ENCODE results near the gene IQGAP2.

IQGAP2 gene

GRCh38 chr5:76371960-76372322 is 31.1 kb upstream of the IQGAP2 start:
- Histone ChIP-seq H3K27me3 (replicated peaks; ENCODE audit: control insufficient read depth, insufficient read depth, low read length, poor library complexity, severe bottlenecking) (no peaks in the 10 kb centered on the region), H3K4me3 (ENCODE audit: insufficient read depth, low read depth, low read length, poor library complexity, severe bottlenecking) (no peak overlapping the region), H3K9me3 (ENCODE audit: control insufficient read depth, low read length) (no peaks in the 10 kb centered on the region), H3K27ac (ENCODE audit: insufficient read depth, low read length, poor library complexity, severe bottlenecking) (no peak overlapping the region), H3K4me1 (ENCODE audit: control insufficient read depth, insufficient read depth, low read length, poor library complexity, severe bottlenecking) (no peaks in the 10 kb centered on the region), H3K36me3 (ENCODE audit: control insufficient read depth, insufficient read depth, low read length) (no peaks in the 10 kb centered on the region)
- no peak for DNase-seq

GRCh38 chr5:76372323-76373054 is 30.6 kb upstream of the IQGAP2 start:
- no peak for DNase-seq

GRCh38 chr5:76376148-76376865 is 26.8 kb upstream of the IQGAP2 start:
- DNase-seq: no peak
- Histone ChIP-seq H3K4me3 (ENCODE audit: insufficient read depth, low read depth, low read length, poor library complexity, severe bottlenecking) (no peak overlapping the region), H3K36me3 (ENCODE audit: control insufficient read depth, insufficient read depth, low read length) (no peaks in the 10 kb centered on the region), H3K9me3 (ENCODE audit: control insufficient read depth, low read length) (no peaks in the 10 kb centered on the region), H3K4me1 (ENCODE audit: control insufficient read depth, insufficient read depth, low read length, poor library complexity, severe bottlenecking) (peaks cover 6% of the 10 kb centered on the region), H3K27me3 (replicated peaks; ENCODE audit: control insufficient read depth, insufficient read depth, low read length, poor library complexity, severe bottlenecking) (no peaks in the 10 kb centered on the region), H3K27ac (ENCODE audit: insufficient read depth, low read length, poor library complexity, severe bottlenecking) (no peak overlapping the region)

More at GRCh38 chr5:76372323-76373054, 30.6 kb upstream of the IQGAP2 start:
- Histone ChIP-seq H3K27ac (ENCODE audit: insufficient read depth, low read length, poor library complexity, severe bottlenecking) (no peak overlapping the region), H3K4me3 (ENCODE audit: insufficient read depth, low read depth, low read length, poor library complexity, severe bottlenecking) (no peak overlapping the region), H3K9me3 (ENCODE audit: control insufficient read depth, low read length) (no peaks in the 10 kb centered on the region), H3K27me3 (replicated peaks; ENCODE audit: control insufficient read depth, insufficient read depth, low read length, poor library complexity, severe bottlenecking) (no peaks in the 10 kb centered on the region), H3K36me3 (ENCODE audit: control insufficient read depth, insufficient read depth, low read length) (no peaks in the 10 kb centered on the region), H3K4me1 (ENCODE audit: control insufficient read depth, insufficient read depth, low read length, poor library complexity, severe bottlenecking) (no peaks in the 10 kb centered on the region)

- Histone ChIP-seq H3K4me1 (ENCODE audit: control insufficient read depth, insufficient read depth, low read length, poor library complexity, severe bottlenecking) (peaks cover 6% of the 10 kb centered on the region), H3K36me3 (ENCODE audit: control insufficient read depth, insufficient read depth, low read length) (no peaks in the 10 kb centered on the region), H3K4me3 (ENCODE audit: insufficient read depth, low read depth, low read length, poor library complexity, severe bottlenecking) (no peak overlapping the region), H3K9me3 (ENCODE audit: control insufficient read depth, low read length) (no peaks in the 10 kb centered on the region), H3K27ac (ENCODE audit: insufficient read depth, low read length, poor library complexity, severe bottlenecking) (no peak overlapping the region), H3K27me3 (replicated peaks; ENCODE audit: control insufficient read depth, insufficient read depth, low read length, poor library complexity, severe bottlenecking) (no peaks in the 10 kb centered on the region)
- no peak for DNase-seq
Observed at GRCh38 chr5:76376866-76377230, 26.2 kb upstream of the IQGAP2 start.

- DNase-seq: no peak
- H3K9me3 ChIP-seq (ENCODE audit: control insufficient read depth, low read length): no peaks in the 10 kb centered on the region
- H3K27me3 ChIP-seq (replicated peaks; ENCODE audit: control insufficient read depth, insufficient read depth, low read length, poor library complexity, severe bottlenecking): no peaks in the 10 kb centered on the region
- H3K4me1 ChIP-seq (ENCODE audit: control insufficient read depth, insufficient read depth, low read length, poor library complexity, severe bottlenecking): peaks cover 9% of the 10 kb centered on the region
- no peaks in the 10 kb centered on the region for H3K36me3 ChIP-seq (ENCODE audit: control insufficient read depth, insufficient read depth, low read length)
- no peak overlapping the region for H3K27ac ChIP-seq (ENCODE audit: insufficient read depth, low read length, poor library complexity, severe bottlenecking)
- no peak overlapping the region for H3K4me3 ChIP-seq (ENCODE audit: insufficient read depth, low read depth, low read length, poor library complexity, severe bottlenecking)
Observed at GRCh38 chr5:76378355-76378754, 24.7 kb upstream of the IQGAP2 start.

GRCh38 chr5:76379316-76379715 is 23.8 kb upstream of the IQGAP2 start:
- no peaks in the 10 kb centered on the region for H3K9me3 ChIP-seq (ENCODE audit: control insufficient read depth, low read length)
- no peaks in the 10 kb centered on the region for H3K36me3 ChIP-seq (ENCODE audit: control insufficient read depth, insufficient read depth, low read length)
- DNase-seq: no peak
- no peak overlapping the region for H3K27ac ChIP-seq (ENCODE audit: insufficient read depth, low read length, poor library complexity, severe bottlenecking)
- H3K4me3 ChIP-seq (ENCODE audit: insufficient read depth, low read depth, low read length, poor library complexity, severe bottlenecking): no peak overlapping the region
- H3K27me3 ChIP-seq (replicated peaks; ENCODE audit: control insufficient read depth, insufficient read depth, low read length, poor library complexity, severe bottlenecking): no peaks in the 10 kb centered on the region
- peaks cover 19% of the 10 kb centered on the region for H3K4me1 ChIP-seq (ENCODE audit: control insufficient read depth, insufficient read depth, low read length, poor library complexity, severe bottlenecking)

- Histone ChIP-seq H3K4me1 (ENCODE audit: control insufficient read depth, insufficient read depth, low read length, poor library complexity, severe bottlenecking) (peaks cover 24% of the 10 kb centered on the region), H3K27me3 (replicated peaks; ENCODE audit: control insufficient read depth, insufficient read depth, low read length, poor library complexity, severe bottlenecking) (no peaks in the 10 kb centered on the region), H3K36me3 (ENCODE audit: control insufficient read depth, insufficient read depth, low read length) (no peaks in the 10 kb centered on the region), H3K9me3 (ENCODE audit: control insufficient read depth, low read length) (no peaks in the 10 kb centered on the region), H3K4me3 (ENCODE audit: insufficient read depth, low read depth, low read length, poor library complexity, severe bottlenecking) (no peak overlapping the region), H3K27ac (ENCODE audit: insufficient read depth, low read length, poor library complexity, severe bottlenecking) (no peak overlapping the region)
- no peak for DNase-seq
Observed at GRCh38 chr5:76379855-76380254, 23.2 kb upstream of the IQGAP2 start.

- H3K4me3 ChIP-seq (ENCODE audit: insufficient read depth, low read depth, low read length, poor library complexity, severe bottlenecking): no peak overlapping the region
- H3K27ac ChIP-seq (ENCODE audit: insufficient read depth, low read length, poor library complexity, severe bottlenecking): no peak overlapping the region
- no peaks in the 10 kb centered on the region for H3K36me3 ChIP-seq (ENCODE audit: control insufficient read depth, insufficient read depth, low read length)
- peaks cover 24% of the 10 kb centered on the region for H3K4me1 ChIP-seq (ENCODE audit: control insufficient read depth, insufficient read depth, low read length, poor library complexity, severe bottlenecking)
- no peaks in the 10 kb centered on the region for H3K27me3 ChIP-seq (replicated peaks; ENCODE audit: control insufficient read depth, insufficient read depth, low read length, poor library complexity, severe bottlenecking)
- DNase-seq: no peak
- H3K9me3 ChIP-seq (ENCODE audit: control insufficient read depth, low read length): no peaks in the 10 kb centered on the region
Observed at GRCh38 chr5:76380346-76381066, 22.6 kb upstream of the IQGAP2 start.

GRCh38 chr5:76383126-76383832 is 19.8 kb upstream of the IQGAP2 start:
- Histone ChIP-seq H3K4me3 (ENCODE audit: insufficient read depth, low read depth, low read length, poor library complexity, severe bottlenecking) (no peak overlapping the region), H3K4me1 (ENCODE audit: control insufficient read depth, insufficient read depth, low read length, poor library complexity, severe bottlenecking) (peaks cover 24% of the 10 kb centered on the region), H3K36me3 (ENCODE audit: control insufficient read depth, insufficient read depth, low read length) (no peaks in the 10 kb centered on the region), H3K9me3 (ENCODE audit: control insufficient read depth, low read length) (no peaks in the 10 kb centered on the region), H3K27me3 (replicated peaks; ENCODE audit: control insufficient read depth, insufficient read depth, low read length, poor library complexity, severe bottlenecking) (no peaks in the 10 kb centered on the region), H3K27ac (ENCODE audit: insufficient read depth, low read length, poor library complexity, severe bottlenecking) (no peak overlapping the region)
- no peak for DNase-seq

All from effector memory CD4-positive, alpha-beta T cell (primary cell).